T-helper 1 cell treated with Interleukin-12 subunit alpha and Interleukin-12 subunit beta and Interleukin-4 antibody, amounts not matched to agents 30 μg/mL and 1 μg/mL, for 36 hours (primary cell): ENCODE measurements around the gene SH3BGR.
A peak's percentile ranks its signal among the peaks of the same experiment; 100 is the strongest.
"Not testable (repeated sequence)": the region's sequence is repeated elsewhere in the genome, so short reads cannot be mapped to it uniquely, and the experiment has no call there.

Experiments used
- H3K27ac Mint-ChIP-seq: one replicate; pipeline ENCODE4 v1.8.0; 2021; ENCODE audit warnings: mild to moderate bottlenecking, mixed read lengths
- H3K27me3 Mint-ChIP-seq: one replicate; pipeline ENCODE4 v1.8.0; 2021; ENCODE audit warnings: low read depth, mixed read lengths
- H3K36me3 Mint-ChIP-seq: one replicate; pipeline ENCODE4 v1.8.0; 2021; ENCODE audit warnings: low read depth, mixed read lengths
- H3K4me1 Mint-ChIP-seq: one replicate; pipeline ENCODE4 v1.8.0; 2021; ENCODE audit warnings: low read depth, mixed read lengths
- H3K4me3 Mint-ChIP-seq: one replicate; pipeline ENCODE4 v1.8.0; 2021; ENCODE audit warnings: mild to moderate bottlenecking, moderate library complexity, mixed read lengths
- H3K9me3 Mint-ChIP-seq: one replicate; pipeline ENCODE4 v1.8.0; 2021; ENCODE audit warnings: mixed read lengths

Gene SH3BGR

DNA sequence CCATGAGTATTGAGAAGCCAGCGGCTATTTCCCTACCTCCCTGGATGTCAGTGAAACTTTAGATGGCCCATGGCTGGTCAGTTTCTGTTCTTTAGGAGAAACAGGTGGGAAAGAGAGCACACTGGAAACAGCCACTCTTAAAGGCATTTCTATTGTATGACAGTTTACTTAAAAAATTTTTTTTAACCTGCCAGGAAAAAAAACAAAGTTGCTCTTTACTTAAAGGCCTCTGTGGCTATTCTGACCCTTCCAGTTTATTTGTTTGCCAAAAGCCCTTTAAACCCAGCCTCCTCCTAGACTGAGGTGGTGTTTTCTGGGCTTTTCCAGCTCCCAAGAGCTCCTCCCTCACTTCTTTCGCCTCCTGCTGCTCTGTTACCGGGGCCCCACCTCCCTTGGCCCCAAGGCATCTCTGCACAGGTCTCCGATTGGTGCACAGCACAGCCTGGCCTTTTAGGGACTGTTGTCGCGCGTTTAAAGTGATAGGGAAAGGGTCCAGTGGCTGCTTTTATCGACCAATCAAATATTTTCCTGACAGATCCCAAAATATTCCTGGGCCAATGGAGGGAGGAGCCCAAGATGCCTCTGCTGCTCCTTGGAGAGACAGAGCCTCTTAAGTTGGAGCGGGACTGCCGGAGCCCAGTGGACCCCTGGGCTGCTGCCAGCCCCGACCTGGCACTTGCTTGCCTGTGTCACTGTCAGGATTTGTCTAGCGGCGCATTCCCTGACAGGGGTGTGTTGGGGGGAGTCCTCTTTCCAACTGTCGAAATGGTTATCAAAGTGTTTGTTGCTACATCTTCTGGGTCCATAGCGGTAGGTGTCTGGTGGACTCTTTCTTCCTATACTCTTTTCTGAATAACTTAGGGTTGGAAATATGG is at the start of gene SH3BGR:
TSS of gene SH3BGR (plus strand) at position 639 of the 875 bp plus-strand sequence. CDS start at position 766, 127 bp downstream.
- Mint-ChIP-seq H3K4me3 (no peak within 1 kb of the TSS), H3K27me3 (peaks cover 3% of the 10 kb centered on the region), H3K36me3 (no peaks in the 10 kb centered on the region), H3K9me3 (no peaks in the 10 kb centered on the region), H3K27ac (no peak within 1 kb of the TSS), H3K4me1 (peaks cover 2% of the 10 kb centered on the region)

DNA sequence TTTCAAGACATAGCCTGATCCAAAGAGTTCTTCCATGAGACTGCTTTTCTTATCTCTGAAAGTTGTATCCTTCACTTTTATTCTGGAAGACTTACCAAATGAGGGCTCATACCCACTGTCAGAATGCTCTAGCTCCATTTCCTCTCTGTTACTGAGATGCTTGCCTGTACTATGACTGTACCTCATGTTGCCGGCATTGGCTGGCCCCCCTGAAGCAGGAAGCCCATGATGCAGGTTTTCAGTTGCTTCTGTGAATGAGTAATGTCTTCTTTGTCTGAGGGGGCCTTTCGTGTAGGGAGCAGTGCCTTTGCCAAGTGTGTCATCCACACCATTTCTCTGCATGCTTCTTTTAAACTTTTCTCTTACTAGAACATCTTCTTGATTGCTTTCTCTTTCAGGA is 45.7 kb upstream of the SH3BGR start:
- no peak overlapping the region for H3K4me3 Mint-ChIP-seq
- no peaks in the 10 kb centered on the region for H3K4me1 Mint-ChIP-seq
- H3K9me3 Mint-ChIP-seq: peaks cover 12% of the 10 kb centered on the region
- H3K36me3 Mint-ChIP-seq: peaks cover 10% of the 10 kb centered on the region
- no peaks in the 10 kb centered on the region for H3K27me3 Mint-ChIP-seq
- no peak overlapping the region for H3K27ac Mint-ChIP-seq

DNA sequence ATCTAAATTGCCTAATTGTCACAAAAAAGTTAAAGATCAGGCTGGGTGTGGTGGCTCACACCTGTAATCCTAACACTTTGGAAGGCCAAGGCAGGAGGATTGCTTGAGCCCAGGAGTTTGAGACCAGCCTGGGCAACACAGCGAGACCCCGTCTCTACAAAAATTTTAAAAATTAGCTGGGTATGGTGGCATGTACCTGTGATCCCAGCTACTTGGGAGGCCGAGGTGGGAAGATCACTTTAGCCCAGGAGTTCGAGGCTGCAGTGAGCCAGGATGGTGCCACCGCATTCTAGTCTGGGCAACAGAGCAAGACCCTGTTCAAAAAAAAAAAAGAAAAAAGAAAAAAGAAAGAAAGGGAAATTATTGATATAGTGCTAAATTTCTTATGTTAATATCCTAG is 32.6 kb upstream of the SH3BGR start:
- not testable (repeated sequence) for H3K4me3 Mint-ChIP-seq, H3K27me3 Mint-ChIP-seq, H3K36me3 Mint-ChIP-seq, H3K27ac Mint-ChIP-seq, H3K4me1 Mint-ChIP-seq, H3K9me3 Mint-ChIP-seq

GRCh38 chr21:39422527-39423241 is 29.1 kb upstream of the SH3BGR start:
- no peak overlapping the region for H3K27ac Mint-ChIP-seq
- no peaks in the 10 kb centered on the region for H3K4me1 Mint-ChIP-seq
- no peak overlapping the region for H3K4me3 Mint-ChIP-seq
- no peaks in the 10 kb centered on the region for H3K36me3 Mint-ChIP-seq
- no peaks in the 10 kb centered on the region for H3K9me3 Mint-ChIP-seq
- no peaks in the 10 kb centered on the region for H3K27me3 Mint-ChIP-seq

DNA sequence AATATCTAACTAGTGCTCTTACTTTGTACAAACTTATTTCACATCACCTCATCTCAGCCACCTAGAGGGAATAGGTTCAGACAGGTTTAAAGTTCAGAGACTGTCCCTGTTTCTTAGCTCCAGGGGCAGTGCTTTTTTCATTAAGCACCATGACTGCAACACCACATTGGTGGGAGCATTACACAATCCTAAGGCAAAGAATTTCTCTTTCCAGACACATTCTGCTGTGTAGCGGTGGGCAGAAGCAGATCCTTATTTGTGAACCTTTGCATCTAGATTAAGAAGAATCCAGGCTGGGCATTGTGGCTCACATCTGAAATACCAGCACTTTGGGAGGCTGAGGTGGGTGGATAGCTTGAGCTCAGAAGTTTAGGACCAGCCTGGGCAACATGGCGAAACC is 22.3 kb upstream of the SH3BGR start:
- Mint-ChIP-seq H3K9me3 (no peaks in the 10 kb centered on the region), H3K4me3 (no peak overlapping the region), H3K4me1 (no peaks in the 10 kb centered on the region)

GRCh38 chr21:39430016-39430415 is 21.8 kb upstream of the SH3BGR start:
- Mint-ChIP-seq H3K27me3 (peaks cover 17% of the 10 kb centered on the region), H3K36me3 (no peaks in the 10 kb centered on the region), H3K9me3 (no peaks in the 10 kb centered on the region), H3K4me3 (no peak overlapping the region), H3K27ac (no peak overlapping the region), H3K4me1 (no peaks in the 10 kb centered on the region)

More for the DNA sequence above, 22.3 kb upstream of the SH3BGR start:
- H3K36me3 Mint-ChIP-seq: no peaks in the 10 kb centered on the region
- peaks cover 17% of the 10 kb centered on the region for H3K27me3 Mint-ChIP-seq
- no peak overlapping the region for H3K27ac Mint-ChIP-seq

- Mint-ChIP-seq H3K4me3 (no peak overlapping the region), H3K36me3 (no peaks in the 10 kb centered on the region), H3K9me3 (no peaks in the 10 kb centered on the region), H3K27me3 (peaks cover 17% of the 10 kb centered on the region), H3K4me1 (no peaks in the 10 kb centered on the region), H3K27ac (no peak overlapping the region)
Measured at GRCh38 chr21:39430457-39430856, 21.3 kb upstream of the SH3BGR start.

GRCh38 chr21:39430954-39431353 is 20.8 kb upstream of the SH3BGR start:
- Mint-ChIP-seq H3K36me3 (no peaks in the 10 kb centered on the region), H3K4me3 (no peak overlapping the region)

GRCh38 chr21:39434950-39435349 is 16.8 kb upstream of the SH3BGR start:
- Mint-ChIP-seq H3K4me1 (no peaks in the 10 kb centered on the region), H3K4me3 (no peak overlapping the region), H3K36me3 (no peaks in the 10 kb centered on the region), H3K27ac (no peak overlapping the region), H3K9me3 (no peaks in the 10 kb centered on the region), H3K27me3 (peaks cover 29% of the 10 kb centered on the region)

More at GRCh38 chr21:39430954-39431353, 20.8 kb upstream of the SH3BGR start:
- peaks cover 17% of the 10 kb centered on the region for H3K27me3 Mint-ChIP-seq
- no peak overlapping the region for H3K27ac Mint-ChIP-seq
- H3K9me3 Mint-ChIP-seq: no peaks in the 10 kb centered on the region
- H3K4me1 Mint-ChIP-seq: no peaks in the 10 kb centered on the region

DNA sequence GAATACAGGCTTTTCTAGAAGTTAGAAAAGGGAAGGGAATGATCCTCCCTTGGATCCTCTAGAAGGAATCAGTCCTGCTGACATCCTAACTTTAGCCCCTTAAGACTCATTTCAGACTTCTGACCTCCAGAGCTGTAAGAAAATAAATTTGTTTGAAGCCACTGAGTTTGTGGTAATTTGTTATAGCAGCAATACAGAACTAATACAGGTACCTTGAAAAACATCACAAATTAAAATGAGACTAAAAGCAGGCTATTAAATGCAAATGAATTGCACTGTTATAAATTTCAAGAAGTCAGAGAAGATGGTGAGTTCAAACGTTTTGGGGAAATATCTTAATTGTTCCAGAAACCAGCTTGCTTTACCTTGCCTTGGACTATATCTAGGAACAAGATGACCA is 12.5 kb upstream of the SH3BGR start:
- no peak overlapping the region for H3K4me3 Mint-ChIP-seq
- H3K36me3 Mint-ChIP-seq: no peaks in the 10 kb centered on the region
- H3K27ac Mint-ChIP-seq: no peak overlapping the region
- no peaks in the 10 kb centered on the region for H3K4me1 Mint-ChIP-seq
- peaks cover 32% of the 10 kb centered on the region for H3K27me3 Mint-ChIP-seq
- H3K9me3 Mint-ChIP-seq: no peaks in the 10 kb centered on the region

DNA sequence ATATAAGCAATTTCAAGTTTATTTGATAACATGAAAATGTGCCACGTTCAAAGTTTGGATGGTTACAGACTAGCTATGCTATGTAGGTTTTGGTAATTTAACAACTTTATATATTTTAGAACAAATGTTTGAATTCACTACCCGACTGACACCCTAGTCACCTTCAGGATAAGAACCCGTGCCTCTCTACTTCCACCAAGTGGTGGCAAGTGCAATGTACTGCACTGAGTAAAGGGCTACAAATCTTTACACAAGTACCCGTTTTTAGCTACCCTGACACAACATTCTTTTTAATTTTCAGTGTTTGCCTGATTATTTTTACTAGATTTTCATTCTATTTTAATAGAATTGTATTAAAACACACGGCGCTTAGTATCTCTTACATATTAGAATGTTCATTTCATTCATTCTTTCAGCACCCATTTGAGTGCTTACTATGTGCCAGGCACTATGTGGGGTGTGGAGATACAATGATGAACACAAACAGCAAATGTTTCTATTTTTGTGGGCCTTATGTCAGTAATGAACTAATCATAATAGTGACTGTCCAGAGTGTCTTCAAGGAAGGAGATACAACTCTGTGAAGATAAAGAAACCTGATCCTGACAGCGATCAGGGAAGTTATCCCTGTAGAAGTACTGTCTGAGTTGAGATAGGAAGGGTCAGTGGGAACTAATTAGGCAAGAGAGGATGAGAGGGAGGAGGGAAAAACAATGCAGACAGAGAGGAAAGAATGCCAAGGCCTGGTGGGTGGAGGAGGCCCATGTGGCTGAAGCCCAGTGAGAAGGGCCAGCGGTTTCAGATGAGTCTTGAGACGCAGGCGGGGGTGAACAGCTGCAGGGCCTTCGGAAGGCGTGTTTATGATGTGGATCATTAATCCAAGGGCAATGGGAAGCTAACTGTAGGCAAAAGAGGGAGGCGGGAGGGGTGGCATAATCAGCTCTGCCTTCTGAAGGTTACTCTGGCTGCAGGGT is 10.0 kb upstream of the SH3BGR start:
- no peaks in the 10 kb centered on the region for H3K36me3 Mint-ChIP-seq
- H3K27me3 Mint-ChIP-seq: peaks cover 38% of the 10 kb centered on the region
- no peak overlapping the region for H3K4me3 Mint-ChIP-seq
- no peak overlapping the region for H3K27ac Mint-ChIP-seq
- H3K9me3 Mint-ChIP-seq: no peaks in the 10 kb centered on the region
- peaks cover 11% of the 10 kb centered on the region for H3K4me1 Mint-ChIP-seq

- Mint-ChIP-seq H3K27me3 (peaks cover 29% of the 10 kb centered on the region), H3K4me3 (peak overlapping the region; percentile 90), H3K4me1 (peaks cover 13% of the 10 kb centered on the region), H3K9me3 (no peaks in the 10 kb centered on the region), H3K36me3 (no peaks in the 10 kb centered on the region), H3K27ac (peak overlapping the region; percentile 68)
Measured at GRCh38 chr21:39444421-39445180, 7.2 kb upstream of the SH3BGR start.

- Mint-ChIP-seq H3K4me3 (peak within 1 kb of the TSS; percentile 90), H3K9me3 (no peaks in the 10 kb centered on the region), H3K4me1 (peaks cover 13% of the 10 kb centered on the region), H3K27me3 (peaks cover 29% of the 10 kb centered on the region), H3K27ac (peak within 1 kb of the TSS; percentile 91), H3K36me3 (no peaks in the 10 kb centered on the region)
Measured at GRCh38 chr21:39445321-39446269, 6.2 kb upstream of the SH3BGR start, which contains the start of gene LCA5L. TSS of gene LCA5L (minus strand) at chr21:39445778. CDS start at chr21:39428493, 17,285 bp downstream.
